ENCODE results near the gene MACC1.
"Not testable (repeated sequence)": the region's sequence is repeated elsewhere in the genome, so short reads cannot be mapped to it uniquely, and the experiment has no call there.

The MACC1 gene

GRCh38 chr7:20124087-20124486 lies 93.1 kb downstream of the MACC1 start:
- DNase-seq, result not testable (repeated sequence)

- DNase-seq, result not testable (repeated sequence)
Observed at GRCh38 chr7:20122653-20123316, 94.4 kb downstream of the MACC1 start.

- no peak for DNase-seq
Observed at GRCh38 chr7:20122073-20122472, 95.1 kb downstream of the MACC1 start.

- no peak for DNase-seq
Observed at GRCh38 chr7:20121404-20121803, 95.8 kb downstream of the MACC1 start.

GRCh38 chr7:20120611-20121168 lies 96.5 kb downstream of the MACC1 start:
- DNase-seq, result not testable (repeated sequence)

GRCh38 chr7:20116869-20117268 lies 100.3 kb downstream of the MACC1 start:
- DNase-seq, result no peak

- peak in 1 of 6 experiments; percentile 1 for DNase-seq
Observed at GRCh38 chr7:20114468-20114867, 102.7 kb downstream of the MACC1 start.

GRCh38 chr7:20113427-20114027 lies 103.7 kb downstream of the MACC1 start:
- no peak for DNase-seq

GRCh38 chr7:20112696-20113095 lies 104.5 kb downstream of the MACC1 start:
- DNase-seq, result no peak

- DNase-seq, result no peak
Observed at GRCh38 chr7:20111821-20112542, 105.2 kb downstream of the MACC1 start.

- DNase-seq, result no peak
Observed at GRCh38 chr7:20107582-20107981, 109.6 kb downstream of the MACC1 start.

GRCh38 chr7:20104696-20105095 lies 112.5 kb downstream of the MACC1 start:
- no peak for DNase-seq

- no peak for DNase-seq
Observed at GRCh38 chr7:20102982-20103381, 114.2 kb downstream of the MACC1 start.

GRCh38 chr7:20095862-20096261 lies 121.3 kb downstream of the MACC1 start:
- no peak for DNase-seq

GRCh38 chr7:20095436-20095835 lies 121.7 kb downstream of the MACC1 start:
- DNase-seq, result no peak

GRCh38 chr7:20089431-20089830 lies 127.8 kb downstream of the MACC1 start:
- no peak for DNase-seq

- no peak for DNase-seq
Observed at GRCh38 chr7:20085086-20085485, 132.1 kb downstream of the MACC1 start.
